Measurements from ENCODE around the gene FNBP1L.
"Not testable (repeated sequence)": the region's sequence is repeated elsewhere in the genome, so short reads cannot be mapped to it uniquely, and the experiment has no call there.

FNBP1L gene

GRCh38 chr1:93578911-93579825 is 131.2 kb downstream of the FNBP1L start:
- no peak for TF ChIP-seq PAX5 (IDR thresholded peaks at IDR 0.05; ENCODE audit: insufficient read depth, low read length, severe bottlenecking)
- no peak for TF ChIP-seq TAF1 (IDR thresholded peaks at IDR 0.05; ENCODE audit: low read depth, low read length)
- TF ChIP-seq POLR2AphosphoS5 (IDR thresholded peaks at IDR 0.05; ENCODE audit: low read depth, low read length): no peak
- TF ChIP-seq POU2F2 (IDR thresholded peaks at IDR 0.05; ENCODE audit: low read depth, low read length): no peak
- TF ChIP-seq SPI1 (IDR thresholded peaks at IDR 0.05; ENCODE audit: low read depth, low read length): no peak
- TF ChIP-seq POLR2A (IDR thresholded peaks at IDR 0.05; ENCODE audit: low read depth, low read length): no peak
- FAIRE-seq: no peak
- DNase-seq (ENCODE audit: insufficient read length, low spot score): no peak

DNA sequence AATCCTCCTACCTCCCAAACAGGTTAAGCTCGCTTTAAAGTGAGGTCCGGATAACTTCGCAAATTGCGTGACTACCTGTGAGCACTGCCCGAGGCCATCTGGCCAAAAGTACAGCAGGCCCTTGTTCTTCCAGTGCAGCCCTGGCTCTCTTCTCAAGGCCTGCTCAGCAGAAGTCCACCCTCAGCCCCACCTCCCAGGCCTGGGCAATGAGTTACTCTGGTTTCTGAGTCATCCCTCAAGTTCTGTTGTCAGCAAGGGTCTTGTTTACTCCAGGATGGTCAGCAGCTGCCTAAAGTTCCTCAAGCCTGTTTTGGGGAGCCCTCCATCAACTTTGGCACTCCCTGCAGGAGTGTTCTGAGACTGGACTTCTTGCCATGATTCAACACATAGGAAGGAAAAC is 132.0 kb downstream of the FNBP1L start:
- TF ChIP-seq TAF1 (IDR thresholded peaks at IDR 0.05; ENCODE audit: low read depth, low read length): no peak
- no peak for TF ChIP-seq SPI1 (IDR thresholded peaks at IDR 0.05; ENCODE audit: low read depth, low read length)
- no peak for TF ChIP-seq POU2F2 (IDR thresholded peaks at IDR 0.05; ENCODE audit: low read depth, low read length)
- TF ChIP-seq PAX5 (IDR thresholded peaks at IDR 0.05; ENCODE audit: insufficient read depth, low read length, severe bottlenecking): no peak
- TF ChIP-seq POLR2A (IDR thresholded peaks at IDR 0.05; ENCODE audit: low read depth, low read length): no peak
- no peak for TF ChIP-seq POLR2AphosphoS5 (IDR thresholded peaks at IDR 0.05; ENCODE audit: low read depth, low read length)
- no peak for DNase-seq (ENCODE audit: insufficient read length, low spot score)
- FAIRE-seq: no peak

DNA sequence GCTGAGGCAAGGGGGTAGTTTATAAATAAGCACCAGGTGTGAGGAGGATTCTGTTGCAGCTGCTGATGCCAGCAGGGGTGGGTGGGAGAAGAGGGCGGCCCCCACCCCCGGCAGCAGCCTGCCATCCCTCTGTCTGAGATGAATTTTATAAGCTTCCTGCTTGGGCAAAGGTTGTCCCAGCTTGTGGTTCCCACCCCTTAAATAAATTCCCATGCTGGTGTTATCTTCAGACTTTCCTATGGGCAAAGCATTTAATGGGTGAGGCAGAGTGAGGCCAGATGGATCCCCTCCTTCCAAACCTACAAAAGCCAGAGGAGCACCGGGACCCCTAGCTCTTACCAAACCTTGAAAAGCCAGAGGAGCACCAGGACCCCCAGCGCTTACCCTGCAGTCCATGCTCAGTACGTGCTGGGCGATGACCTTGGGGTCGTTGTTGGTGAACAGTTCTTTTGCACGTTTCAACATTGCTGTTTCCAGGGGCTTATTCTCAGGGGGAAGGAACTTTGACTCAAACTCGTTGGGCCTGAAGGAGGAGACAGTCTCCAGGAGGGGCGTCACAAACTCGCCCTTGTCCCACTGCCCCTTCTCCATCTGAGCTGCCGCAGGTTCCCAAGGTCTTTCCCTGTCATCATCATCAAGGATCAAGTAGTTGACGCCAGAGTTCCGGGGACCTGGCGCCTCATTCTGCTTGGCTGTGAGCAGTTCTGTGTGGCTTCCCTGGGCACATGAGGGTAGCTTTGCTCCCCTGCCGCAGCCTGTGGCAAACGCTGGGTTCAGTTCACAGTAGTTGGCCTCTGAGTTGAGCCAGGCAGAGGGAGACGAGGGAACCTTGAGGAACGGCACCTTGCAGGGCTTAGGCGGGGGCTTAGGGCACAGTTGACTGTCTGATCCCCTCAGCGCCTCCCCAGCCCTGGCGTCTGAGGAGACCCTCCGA is 134.3 kb downstream of the FNBP1L start:
- DNase-seq (ENCODE audit: insufficient read length, low spot score): no peak
- no peak for FAIRE-seq
- no peak for TF ChIP-seq PAX5 (IDR thresholded peaks at IDR 0.05; ENCODE audit: insufficient read depth, low read length, severe bottlenecking)
- TF ChIP-seq POLR2AphosphoS5 (IDR thresholded peaks at IDR 0.05; ENCODE audit: low read depth, low read length): no peak
- no peak for TF ChIP-seq POU2F2 (IDR thresholded peaks at IDR 0.05; ENCODE audit: low read depth, low read length)
- no peak for TF ChIP-seq TAF1 (IDR thresholded peaks at IDR 0.05; ENCODE audit: low read depth, low read length)

- FAIRE-seq (no peak), DNase-seq (ENCODE audit: insufficient read length, low spot score) (no peak)
- TF ChIP-seq TAF1 (IDR thresholded peaks at IDR 0.05; ENCODE audit: low read depth, low read length) (no peak), POLR2A (IDR thresholded peaks at IDR 0.05; ENCODE audit: low read depth, low read length) (no peak), POU2F2 (IDR thresholded peaks at IDR 0.05; ENCODE audit: low read depth, low read length) (no peak)
These were observed 136.5 kb downstream of the FNBP1L start for GRCh38 chr1:93584261-93585003.

DNA sequence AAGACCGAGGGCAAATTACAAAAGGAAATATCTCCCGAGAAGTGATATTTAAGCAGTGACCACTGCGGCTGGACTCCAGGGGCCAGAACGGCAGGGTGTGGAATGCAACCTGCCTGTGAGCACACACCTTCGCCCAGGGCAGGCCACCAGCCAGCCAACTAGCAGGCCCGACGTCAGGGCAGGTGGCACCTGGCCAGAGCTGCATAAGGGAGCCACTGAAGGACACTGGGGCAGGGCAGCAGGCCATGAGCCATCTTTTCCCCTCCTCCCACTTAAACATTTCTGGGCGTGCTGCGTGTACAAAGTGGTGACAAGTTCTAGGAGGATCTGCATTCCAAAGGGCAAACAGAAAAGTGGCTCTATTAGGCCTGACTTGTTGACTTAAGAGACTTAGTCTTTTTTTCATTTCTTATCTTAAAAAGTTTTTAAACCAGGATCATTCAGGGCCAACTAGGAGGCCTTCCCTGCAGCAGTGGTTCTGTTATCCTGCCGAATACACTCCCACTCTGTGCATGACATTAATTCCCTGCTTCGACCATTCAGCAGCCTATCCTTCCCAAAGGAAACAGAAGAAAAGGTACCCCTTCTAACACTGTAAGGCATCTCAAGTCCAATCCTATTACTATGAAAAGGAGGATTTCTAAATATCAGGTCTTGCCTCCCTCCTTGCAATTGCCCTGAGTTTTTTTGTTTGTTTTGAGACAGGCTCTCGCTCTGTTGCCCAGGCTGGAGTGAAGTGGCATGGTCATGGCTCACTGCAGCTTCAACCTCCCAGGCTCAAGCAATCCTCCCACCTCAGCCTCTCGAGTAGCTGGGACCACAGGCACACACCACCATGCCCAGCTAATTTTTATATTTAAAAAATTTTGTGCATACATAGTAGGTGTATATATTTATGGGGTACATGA is 137.4 kb downstream of the FNBP1L start:
- TF ChIP-seq PAX5 (IDR thresholded peaks at IDR 0.05; ENCODE audit: insufficient read depth, low read length, severe bottlenecking): no peak
- no peak for TF ChIP-seq POLR2AphosphoS5 (IDR thresholded peaks at IDR 0.05; ENCODE audit: low read depth, low read length)
- no peak for TF ChIP-seq POLR2A (IDR thresholded peaks at IDR 0.05; ENCODE audit: low read depth, low read length)

GRCh38 chr1:93587354-93587753 is 139.4 kb downstream of the FNBP1L start:
- TF ChIP-seq POU2F2 (IDR thresholded peaks at IDR 0.05; ENCODE audit: low read depth, low read length) (no peak), PAX5 (IDR thresholded peaks at IDR 0.05; ENCODE audit: insufficient read depth, low read length, severe bottlenecking) (no peak), POLR2AphosphoS5 (IDR thresholded peaks at IDR 0.05; ENCODE audit: low read depth, low read length) (no peak), SPI1 (IDR thresholded peaks at IDR 0.05; ENCODE audit: low read depth, low read length) (no peak), POLR2A (IDR thresholded peaks at IDR 0.05; ENCODE audit: low read depth, low read length) (no peak), TAF1 (IDR thresholded peaks at IDR 0.05; ENCODE audit: low read depth, low read length) (no peak)
- DNase-seq (ENCODE audit: insufficient read length, low spot score): no peak
- FAIRE-seq: no peak

More for the DNA sequence above, 137.4 kb downstream of the FNBP1L start:
- FAIRE-seq (no peak), DNase-seq (ENCODE audit: insufficient read length, low spot score) (no peak)

DNA sequence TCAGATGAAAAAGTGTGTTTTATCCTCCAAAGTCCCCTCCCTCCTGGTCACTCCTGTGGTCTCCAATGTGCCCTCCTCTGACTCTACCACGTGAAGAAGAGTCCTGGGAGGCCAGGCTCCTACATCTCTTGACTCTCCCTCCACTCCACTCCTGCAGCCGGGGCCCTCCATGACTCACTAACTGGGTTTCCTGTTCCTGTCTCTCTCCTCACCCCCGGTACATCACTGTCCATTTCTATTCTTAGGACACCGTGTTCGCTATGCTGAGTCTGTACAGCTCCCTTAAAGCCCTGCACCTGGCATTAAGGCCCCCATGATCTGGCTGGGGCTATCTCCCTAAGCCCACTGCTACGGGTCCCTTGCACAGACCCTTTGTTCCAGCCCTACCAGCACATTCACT is 140.3 kb downstream of the FNBP1L start:
- no peak for DNase-seq (ENCODE audit: insufficient read length, low spot score)

DNA sequence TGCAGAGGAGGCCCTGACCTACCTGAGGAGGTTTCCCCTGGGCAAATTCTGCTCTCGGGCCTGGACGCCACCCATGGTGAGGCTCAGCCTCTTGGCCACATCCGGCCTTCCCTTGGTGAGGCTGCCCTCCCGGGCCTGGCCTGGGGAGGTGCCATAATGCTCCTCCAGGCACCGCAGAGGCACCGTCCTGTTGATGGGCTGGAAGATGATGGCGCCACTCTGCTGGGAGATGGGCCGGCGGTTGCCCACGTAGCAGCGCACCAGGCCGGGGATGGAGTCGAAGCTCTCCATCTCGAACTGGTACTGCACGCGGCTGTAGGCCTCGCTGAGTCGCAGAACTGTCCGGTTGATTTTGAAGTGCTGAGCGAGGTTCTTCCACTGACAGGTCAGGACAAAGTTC is 141.0 kb downstream of the FNBP1L start:
- DNase-seq (ENCODE audit: insufficient read length, low spot score) (no peak), FAIRE-seq (no peak)
- TF ChIP-seq PAX5 (IDR thresholded peaks at IDR 0.05; ENCODE audit: insufficient read depth, low read length, severe bottlenecking): no peak
- TF ChIP-seq TAF1 (IDR thresholded peaks at IDR 0.05; ENCODE audit: low read depth, low read length): no peak
- no peak for TF ChIP-seq SPI1 (IDR thresholded peaks at IDR 0.05; ENCODE audit: low read depth, low read length)
- no peak for TF ChIP-seq POLR2AphosphoS5 (IDR thresholded peaks at IDR 0.05; ENCODE audit: low read depth, low read length)
- no peak for TF ChIP-seq POLR2A (IDR thresholded peaks at IDR 0.05; ENCODE audit: low read depth, low read length)

More for the DNA sequence above, 140.3 kb downstream of the FNBP1L start:
- no peak for FAIRE-seq
- no peak for TF ChIP-seq PAX5 (IDR thresholded peaks at IDR 0.05; ENCODE audit: insufficient read depth, low read length, severe bottlenecking)
- TF ChIP-seq TAF1 (IDR thresholded peaks at IDR 0.05; ENCODE audit: low read depth, low read length): no peak
- no peak for TF ChIP-seq POLR2AphosphoS5 (IDR thresholded peaks at IDR 0.05; ENCODE audit: low read depth, low read length)
- TF ChIP-seq SPI1 (IDR thresholded peaks at IDR 0.05; ENCODE audit: low read depth, low read length): no peak
- TF ChIP-seq POLR2A (IDR thresholded peaks at IDR 0.05; ENCODE audit: low read depth, low read length): no peak
- no peak for TF ChIP-seq POU2F2 (IDR thresholded peaks at IDR 0.05; ENCODE audit: low read depth, low read length)

DNA sequence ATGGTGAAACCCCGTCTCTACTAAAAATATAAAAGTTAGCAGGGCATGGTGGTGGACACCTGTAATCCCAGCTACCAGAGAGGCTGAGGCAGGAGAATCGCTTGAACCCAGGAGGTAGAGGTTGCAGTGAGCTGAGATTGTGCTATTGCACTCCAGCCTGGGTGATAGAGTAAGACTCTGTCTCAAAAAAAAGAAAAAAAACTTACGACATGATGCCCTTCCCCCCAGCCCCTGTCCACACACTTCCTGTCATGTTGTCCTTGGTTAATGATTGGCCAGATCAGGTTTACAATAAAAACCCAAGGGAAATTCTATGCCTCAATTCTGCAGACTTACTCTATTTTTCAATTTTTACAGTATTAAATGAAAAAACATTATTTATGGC is 143.4 kb downstream of the FNBP1L start:
- not testable (repeated sequence) for FAIRE-seq; DNase-seq (ENCODE audit: insufficient read length, low spot score)

All from GM12891 (cell line).